Epithelial cell of proximal tubule (primary cell): ENCODE data around the gene TMEM86B. TPM values are rescaled to one million over a fixed set of nuclear protein-coding genes. Genes with fewer than 3 reads are reported as not detected.

ENCODE experiments used
- DNase-seq: peaks from one replicate; pipeline ENCODE4 v3.0.0-alpha.2; 2011; ENCODE audit warnings: low read depth
- H3K4me3 ChIP-seq: 2 replicates; pipeline ENCODE4 v1.5.1; 2011; ENCODE audit warnings: low read depth, mild to moderate bottlenecking, low read length
- CTCF ChIP-seq: conservative IDR thresholded peaks from 2 replicates; pipeline ENCODE4 v1.5.1; 2012; ENCODE audit warnings: low read depth, mild to moderate bottlenecking, low read length
- total RNA-seq: library from RNA; depleted of rRNA; stranded (reverse); fragments of >200 nt; gene quantifications from 2 replicates; pipeline ENCODE4 v1.2.3, GENCODE V29; 2015

TMEM86B gene
- total RNA-seq, 1 donor from 2014 or later, result 2.6 TPM

DNA sequence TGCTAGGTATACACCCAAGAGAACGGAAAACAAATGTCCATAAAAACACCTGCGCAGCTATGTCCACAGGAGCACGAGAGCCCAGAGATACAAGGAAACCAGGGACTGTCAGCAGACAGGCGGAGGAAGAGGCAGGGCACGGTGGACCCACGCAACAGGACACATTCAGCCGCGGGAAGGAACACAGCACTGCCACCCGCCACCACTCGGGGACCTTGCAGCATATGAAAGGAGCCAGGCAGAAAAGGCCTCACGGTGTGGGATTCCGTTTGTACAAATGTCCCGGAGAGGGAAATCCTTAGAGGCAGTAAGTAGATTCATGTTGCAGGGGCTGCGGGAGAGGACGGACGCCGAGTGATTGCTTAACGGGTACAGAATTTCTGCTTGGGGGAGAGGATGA, 43.6 kb upstream of the TMEM86B start:
- no peak overlapping the region for H3K4me3 ChIP-seq
- no peak for DNase-seq
- no peak for TF ChIP-seq CTCF

DNA sequence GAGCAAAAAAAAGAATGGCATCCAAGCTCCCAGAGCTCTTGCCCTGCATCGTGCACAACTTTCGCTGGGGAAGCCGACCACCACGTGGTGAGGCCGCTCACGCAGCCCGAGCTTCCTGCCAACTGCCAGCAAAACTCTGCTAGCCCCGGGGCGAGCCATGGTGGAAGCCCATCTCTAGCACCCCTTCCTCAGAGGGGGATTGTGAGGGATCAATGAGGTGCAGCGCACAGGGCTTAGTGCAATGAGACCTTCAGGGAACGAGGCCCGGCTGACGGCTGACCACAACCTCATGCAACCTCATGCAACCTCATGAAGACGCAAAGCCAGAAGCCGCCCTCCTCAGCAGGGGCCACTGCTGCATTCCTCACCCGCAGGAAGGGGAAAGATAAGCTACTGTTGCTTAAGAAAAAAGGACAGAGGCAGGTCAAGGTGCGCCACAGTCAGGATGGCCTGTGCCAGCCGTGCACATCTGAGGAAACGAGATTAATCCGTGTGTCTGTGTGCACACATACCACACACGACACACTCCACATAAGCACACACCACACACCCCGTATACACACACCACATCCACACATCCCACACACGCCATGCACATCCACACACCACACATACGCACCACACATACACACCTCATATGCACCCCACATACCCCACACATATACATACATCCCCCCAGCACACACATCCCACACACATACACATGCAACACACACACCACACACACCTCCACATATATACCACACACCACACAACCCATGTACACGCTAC, 41.8 kb upstream of the TMEM86B start:
- no peak for TF ChIP-seq CTCF
- no peak overlapping the region for H3K4me3 ChIP-seq

GRCh38 chr19:55269299-55269698, 40.7 kb upstream of the TMEM86B start:
- TF ChIP-seq CTCF, result no peak
- DNase-seq, result no peak
- no peak overlapping the region for H3K4me3 ChIP-seq

More for the DNA sequence above, 41.8 kb upstream of the TMEM86B start:
- DNase-seq, result no peak

- no peak for DNase-seq
- TF ChIP-seq CTCF, result no peak
Measured at GRCh38 chr19:55266840-55267239, 38.3 kb upstream of the TMEM86B start.

GRCh38 chr19:55266404-55266803, 37.8 kb upstream of the TMEM86B start:
- no peak overlapping the region for H3K4me3 ChIP-seq
- DNase-seq, result no peak
- no peak for TF ChIP-seq CTCF

More at GRCh38 chr19:55266840-55267239, 38.3 kb upstream of the TMEM86B start:
- H3K4me3 ChIP-seq, result no peak overlapping the region

GRCh38 chr19:55265723-55266386, 37.3 kb upstream of the TMEM86B start:
- TF ChIP-seq CTCF, result no peak
- H3K4me3 ChIP-seq, result no peak overlapping the region
- no peak for DNase-seq
